Natural killer cell (primary cell): ENCODE data around the gene MAP3K6. TPM values are rescaled to one million over a fixed set of nuclear protein-coding genes. Genes with fewer than 3 reads are reported as not detected.

ENCODE experiments used
- ATAC-seq, 3 donors: fragments of 150-1000 bp in 2 of 3; fragments of 200-7000 bp in 1 of 3; cut with Tn5 transposase; 1 replicate in 1 of 3; 2 replicates in 2 of 3; pipeline ENCODE4 v1.10.0; 2021; ENCODE audit warnings: mild to moderate bottlenecking in 2 of 3, moderate library complexity in 2 of 3
- DNase-seq, 2 donors: peaks; one replicate each; pipeline versions ENCODE4 v3.0.0 to v3.0.0-alpha.2; 2013 to 2021; ENCODE audit warnings: mixed read lengths in 1 of 2
- H3K27ac ChIP-seq: one replicate; pipeline ENCODE4 v1.5.1; 2013; ENCODE audit warnings: mild to moderate bottlenecking, low read length
- H3K27me3 ChIP-seq: one replicate; pipeline ENCODE4 v1.6.1; 2013; ENCODE audit warnings: low read length; ENCODE audit not compliant: control insufficient read depth, insufficient read depth
- H3K36me3 ChIP-seq: one replicate; pipeline ENCODE4 v1.6.1; 2013; ENCODE audit warnings: low read length; ENCODE audit not compliant: control insufficient read depth, insufficient read depth
- H3K4me1 ChIP-seq: one replicate; pipeline ENCODE4 v1.6.1; 2013; ENCODE audit warnings: low read length; ENCODE audit not compliant: control insufficient read depth, insufficient read depth
- H3K4me3 ChIP-seq: one replicate; pipeline ENCODE4 v1.5.1; 2013; ENCODE audit warnings: low read length
- H3K9me3 ChIP-seq: one replicate; pipeline ENCODE4 v1.6.1; 2013; ENCODE audit warnings: low read length; ENCODE audit not compliant: control insufficient read depth, insufficient read depth
- H3K27ac Mint-ChIP-seq, 2 donors: one replicate each; pipeline ENCODE4 v1.8.0; 2022; ENCODE audit warnings: mild to moderate bottlenecking in 2 of 2, mixed read lengths in 2 of 2, moderate library complexity in 1 of 2
- H3K27me3 Mint-ChIP-seq, 2 donors: one replicate each; pipeline ENCODE4 v1.8.0; 2022; ENCODE audit warnings: low read depth in 2 of 2, mixed read lengths in 2 of 2
- H3K36me3 Mint-ChIP-seq: one replicate; pipeline ENCODE4 v1.8.0; 2022; ENCODE audit warnings: mixed read lengths
- H3K4me1 Mint-ChIP-seq, 2 donors: one replicate each; pipeline ENCODE4 v1.8.0; 2022; ENCODE audit warnings: mixed read lengths in 2 of 2
- H3K4me3 Mint-ChIP-seq: one replicate; pipeline ENCODE4 v1.8.0; 2022; ENCODE audit warnings: mild to moderate bottlenecking, moderate library complexity, mixed read lengths
- H3K9me3 Mint-ChIP-seq, 2 donors: one replicate each; pipeline ENCODE4 v1.8.0; 2022; ENCODE audit warnings: mixed read lengths in 2 of 2
- WGBS: methylation state at CpG from one replicate; pipeline ENCODE4 v1.1.7; 2013; ENCODE audit warnings: missing lambda C conversion rate; ENCODE audit not compliant: insufficient coverage; 5-methylcytosine and 5-hydroxymethylcytosine counted together
- intact Hi-C: fragments of 100-400 bp; cut with micrococcal nuclease; formaldehyde crosslinking; loops from one replicate; pipeline ENCODE4 v1.14.2; 2022
- total RNA-seq, 4 donors: library from RNA; stranded (reverse); fragments of 120-200 nt in 1 of 4; gene quantifications; one replicate each; pipeline versions ENCODE4 v1.2.3 to v1.2.4, GENCODE V29; 2013 to 2022
- TF ChIP-seq, protein P1 (sequence below): fragments of 200-600 bp; IDR thresholded peaks from one replicate; pipeline ENCODE4 v1.8.0; 2022; ENCODE audit warnings: antibody characterized with exemption

Gene MAP3K6
- total RNA-seq, 3 donors from 2014 or later (not counting 1 experiment from before 2014, with no cell fraction given) = 8.2 to 15.1 (median 12.1) TPM

DNA sequence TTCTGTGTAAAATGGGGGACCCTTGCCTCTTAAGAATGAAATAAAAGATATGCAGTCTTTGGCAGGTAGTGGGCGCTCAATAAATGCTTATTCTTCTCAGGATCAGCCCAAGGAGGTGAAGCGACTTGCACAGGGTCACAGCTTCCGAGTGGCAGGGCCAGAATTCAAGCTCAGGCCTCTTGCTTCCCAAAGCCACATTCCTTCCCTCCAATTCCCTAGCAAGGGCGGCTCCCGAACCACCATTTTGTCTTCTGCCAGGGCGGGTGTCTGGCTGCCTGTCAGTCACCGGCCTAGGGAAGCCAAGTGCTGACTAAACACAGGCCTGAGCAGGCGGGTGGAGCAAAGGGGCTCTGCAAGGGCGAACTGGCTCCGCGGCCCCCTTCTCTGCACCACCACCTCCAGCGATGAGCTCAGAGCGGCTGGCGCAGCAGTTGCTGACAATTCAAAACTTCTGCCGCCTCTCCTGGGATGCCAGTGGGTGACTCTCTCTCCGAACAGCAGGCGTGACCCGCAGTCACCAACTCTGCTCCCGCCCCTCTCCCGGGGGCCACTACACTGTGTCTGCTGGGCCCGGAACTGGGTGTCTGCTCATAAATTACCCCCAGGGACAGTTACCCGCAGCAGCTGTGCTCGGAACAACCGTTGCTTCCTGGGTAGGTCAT, 36.4 kb upstream of the MAP3K6 start:
- Mint-ChIP-seq H3K27me3 (no peaks in the 10 kb centered on the region), H3K9me3 (no peaks in the 10 kb centered on the region), H3K36me3 (no peaks in the 10 kb centered on the region), H3K27ac (peak overlapping the region; percentile 86 to 94), H3K4me1 (peaks cover 33 to 41% of the 10 kb centered on the region in 2 donors), H3K4me3 (peak overlapping the region; percentile 77)
- intact Hi-C loops = loop anchor here (2.0 to 5.0 kb wide), 2 partner anchors 204 to 260 kb away; no protein-coding TSS in a partner anchor
- Histone ChIP-seq H3K27ac (peak overlapping the region; percentile 74), H3K9me3 (no peaks in the 10 kb centered on the region), H3K36me3 (peaks cover 15% of the 10 kb centered on the region), H3K4me3 (peak overlapping the region; percentile 9), H3K4me1 (peaks cover 41% of the 10 kb centered on the region), H3K27me3 (no peaks in the 10 kb centered on the region)
- 15% methylated on average over 24 of the region's 24 CpGs for WGBS
- DNase-seq = peak; percentile 59 to 63
- TF ChIP-seq, protein P1, sequence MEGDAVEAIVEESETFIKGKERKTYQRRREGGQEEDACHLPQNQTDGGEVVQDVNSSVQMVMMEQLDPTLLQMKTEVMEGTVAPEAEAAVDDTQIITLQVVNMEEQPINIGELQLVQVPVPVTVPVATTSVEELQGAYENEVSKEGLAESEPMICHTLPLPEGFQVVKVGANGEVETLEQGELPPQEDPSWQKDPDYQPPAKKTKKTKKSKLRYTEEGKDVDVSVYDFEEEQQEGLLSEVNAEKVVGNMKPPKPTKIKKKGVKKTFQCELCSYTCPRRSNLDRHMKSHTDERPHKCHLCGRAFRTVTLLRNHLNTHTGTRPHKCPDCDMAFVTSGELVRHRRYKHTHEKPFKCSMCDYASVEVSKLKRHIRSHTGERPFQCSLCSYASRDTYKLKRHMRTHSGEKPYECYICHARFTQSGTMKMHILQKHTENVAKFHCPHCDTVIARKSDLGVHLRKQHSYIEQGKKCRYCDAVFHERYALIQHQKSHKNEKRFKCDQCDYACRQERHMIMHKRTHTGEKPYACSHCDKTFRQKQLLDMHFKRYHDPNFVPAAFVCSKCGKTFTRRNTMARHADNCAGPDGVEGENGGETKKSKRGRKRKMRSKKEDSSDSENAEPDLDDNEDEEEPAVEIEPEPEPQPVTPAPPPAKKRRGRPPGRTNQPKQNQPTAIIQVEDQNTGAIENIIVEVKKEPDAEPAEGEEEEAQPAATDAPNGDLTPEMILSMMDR = peak; percentile 5
- ATAC-seq = peak; percentile 86 to 89 (median 88)

GRCh38 chr1:27402349-27402754, 35.6 kb upstream of the MAP3K6 start:
- peaks cover 6% of the 10 kb centered on the region for H3K36me3 ChIP-seq
- H3K9me3 Mint-ChIP-seq = no peaks in the 10 kb centered on the region
- H3K4me3 ChIP-seq = no peak overlapping the region
- H3K27ac ChIP-seq = peak overlapping the region; percentile 74
- ATAC-seq = no peak
- H3K4me1 Mint-ChIP-seq = peaks cover 33 to 41% of the 10 kb centered on the region in 2 donors
- WGBS = 45% methylated on average over 8 of the region's 8 CpGs
- intact Hi-C loops = loop anchor here (2.0 to 5.0 kb wide), 2 partner anchors 205 to 260 kb away; no protein-coding TSS in a partner anchor
- H3K27me3 Mint-ChIP-seq = no peaks in the 10 kb centered on the region
- peak overlapping the region; percentile 86 to 94 for H3K27ac Mint-ChIP-seq
- no peaks in the 10 kb centered on the region for H3K27me3 ChIP-seq
- TF ChIP-seq, protein P1 = no peak
- H3K36me3 Mint-ChIP-seq = no peaks in the 10 kb centered on the region
- peak in 1 of 2 donors; percentile 39 for DNase-seq
- H3K4me3 Mint-ChIP-seq = no peak overlapping the region
- H3K9me3 ChIP-seq = no peaks in the 10 kb centered on the region
- H3K4me1 ChIP-seq = peaks cover 41% of the 10 kb centered on the region

- Mint-ChIP-seq H3K27me3 (no peaks in the 10 kb centered on the region), H3K9me3 (no peaks in the 10 kb centered on the region), H3K36me3 (no peaks in the 10 kb centered on the region), H3K4me1 (peaks cover 33 to 41% of the 10 kb centered on the region in 2 donors), H3K4me3 (no peak overlapping the region), H3K27ac (peak overlapping the region in 1 of 2 donors; percentile 31)
- H3K4me1 ChIP-seq = peaks cover 36% of the 10 kb centered on the region
- no peak for DNase-seq
- H3K4me3 ChIP-seq = no peak overlapping the region
- no peaks in the 10 kb centered on the region for H3K36me3 ChIP-seq
- no peak overlapping the region for H3K27ac ChIP-seq
- no peaks in the 10 kb centered on the region for H3K27me3 ChIP-seq
- intact Hi-C loops = loop anchor here (5.0 kb wide), 1 partner anchor 206 kb away; no protein-coding TSS in a partner anchor
- H3K9me3 ChIP-seq = no peaks in the 10 kb centered on the region
- WGBS = over 99% methylated on average over 5 of the region's 5 CpGs
- TF ChIP-seq, protein P1 = no peak
- no peak for ATAC-seq
Measured at GRCh38 chr1:27400963-27401341, 34.2 kb upstream of the MAP3K6 start.
